Right lobe of liver (tissue), 6 donors: ENCODE results near the gene MCEMP1. TPM values are rescaled to one million over a fixed set of nuclear protein-coding genes. Genes with fewer than 3 reads are reported as not detected.
A peak's percentile ranks its signal among the peaks of the same experiment; 100 is the strongest.

Source experiments
- ATAC-seq, 4 donors: fragments of 200-7000 bp; cut with Tn5 transposase; one replicate each; pipeline ENCODE4 v1.9.1; 2020; ENCODE audit warnings: mild to moderate bottlenecking in 4 of 4, moderate library complexity in 4 of 4
- DNase-seq, 3 donors: peaks; one replicate each; pipeline ENCODE4 v3.0.0-alpha.2; 2020
- H3K27ac ChIP-seq, 3 donors: fragments of 200-600 bp; one replicate each; pipeline ENCODE4 v1.8.0; 2022
- H3K27me3 ChIP-seq, 2 donors: fragments of 200-600 bp; one replicate each; pipeline ENCODE4 v1.8.0; 2022
- H3K36me3 ChIP-seq, 4 donors: fragments of 200-600 bp; sonication (generic) in 1 of 4; one replicate each; pipeline versions ENCODE4 v1.5.1 to v1.8.0; 2017 to 2022; ENCODE audit warnings: control low read depth in 1 of 4
- H3K4me1 ChIP-seq, 4 donors: fragments of 200-600 bp; sonication (generic) in 1 of 4; one replicate each; pipeline versions ENCODE4 v1.5.1 to v1.8.0; 2017 to 2022; ENCODE audit warnings: control low read depth in 1 of 4
- H3K4me3 ChIP-seq, 3 donors: fragments of 200-600 bp; one replicate each; pipeline ENCODE4 v1.8.0; 2022
- H3K9me3 ChIP-seq, 4 donors: fragments of 200-600 bp; sonication (generic) in 1 of 4; one replicate each; pipeline versions ENCODE4 v1.5.1 to v1.8.0; 2017 to 2022; ENCODE audit warnings: control low read depth in 1 of 4
- POLR2A ChIP-seq: fragments of 450-650 bp; IDR thresholded peaks from one replicate; pipeline ENCODE4 v1.6.1; 2017; ENCODE audit warnings: antibody characterized with exemption, mild to moderate bottlenecking
- WGBS: methylation state at CpG from one replicate; pipeline ENCODE4 v1.1.6; 2018; ENCODE audit warnings: low coverage, low lambda C conversion rate; ENCODE audit not compliant: insufficient coverage; ENCODE audit errors: missing lambda C conversion rate; 5-methylcytosine and 5-hydroxymethylcytosine counted together
- intact Hi-C, 2 donors: fragments of 100-400 bp; cut with DNase I; formaldehyde crosslinking; loops; one replicate each; pipeline versions ENCODE4 v1.11.2 to v1.14.1; 2022
- total RNA-seq, 6 experiments: library from RNA; depleted of rRNA in 2 of 6; stranded (reverse); fragments of >200 nt in 2 of 6; fragmentation: NEBNext Ultra II Directional in 3 of 6; extraction: Animal tissue kit (Norgen Biotek cat#: 25700) in 3 of 6; gene quantifications; one replicate each; pipeline versions ENCODE4 v1.1.0 to v1.2.4, GENCODE V29; 2016 to 2023
- TF ChIP-seq, protein P1 (sequence below), 4 donors: fragments of 200-600 bp in 3 of 4; fragments of 450-650 bp in 1 of 4; IDR thresholded peaks; one replicate each; pipeline versions ENCODE4 v1.5.1 to v1.8.0; 2016 to 2022; ENCODE audit warnings: antibody characterized with exemption in 4 of 4, mild to moderate bottlenecking in 2 of 4
- donor health status: DM: no; HTN: yes; CAD: no.
- donor health status: DM: no; HTN: no; CAD: no.
- donor health status: DM: no; HTN: no; CAD: no.
- donor health status: DM: no; HTN: yes; CAD: no.
- donor health status: DM: no; HTN: yes; CAD: no.

The MCEMP1 gene
- total RNA-seq, 6 experiments from 2014 or later: 0.11 to 0.86 (median 0.34) TPM

DNA sequence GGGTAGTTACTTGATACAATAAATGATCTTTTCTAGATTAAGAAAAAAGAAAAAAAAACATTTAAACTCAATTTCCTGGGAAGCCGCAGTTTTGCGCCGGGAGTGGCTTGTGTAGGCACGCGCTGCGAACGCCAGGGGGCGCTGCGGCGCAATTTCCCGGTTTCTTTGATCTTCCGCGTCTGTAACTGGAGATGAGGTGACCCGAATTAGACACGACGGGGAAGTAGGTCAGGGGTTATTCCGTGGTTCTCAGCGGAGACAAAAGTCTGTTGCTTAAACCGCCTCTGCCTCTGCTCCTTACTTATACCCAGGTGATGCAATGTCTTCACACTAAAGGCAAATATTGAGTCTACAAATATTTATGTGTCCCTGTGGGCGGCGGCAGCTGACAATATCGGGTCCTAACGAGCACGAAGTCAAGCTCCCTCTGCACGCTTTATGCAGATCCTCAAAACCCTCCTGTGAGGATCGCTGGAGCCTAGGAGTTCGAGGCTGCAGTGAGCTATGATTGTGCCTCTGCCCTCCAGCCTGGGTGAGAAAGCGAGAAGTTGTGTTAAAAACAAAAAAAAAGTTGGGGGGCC, 24.7 kb upstream of the MCEMP1 start:
- TF ChIP-seq, protein P1, sequence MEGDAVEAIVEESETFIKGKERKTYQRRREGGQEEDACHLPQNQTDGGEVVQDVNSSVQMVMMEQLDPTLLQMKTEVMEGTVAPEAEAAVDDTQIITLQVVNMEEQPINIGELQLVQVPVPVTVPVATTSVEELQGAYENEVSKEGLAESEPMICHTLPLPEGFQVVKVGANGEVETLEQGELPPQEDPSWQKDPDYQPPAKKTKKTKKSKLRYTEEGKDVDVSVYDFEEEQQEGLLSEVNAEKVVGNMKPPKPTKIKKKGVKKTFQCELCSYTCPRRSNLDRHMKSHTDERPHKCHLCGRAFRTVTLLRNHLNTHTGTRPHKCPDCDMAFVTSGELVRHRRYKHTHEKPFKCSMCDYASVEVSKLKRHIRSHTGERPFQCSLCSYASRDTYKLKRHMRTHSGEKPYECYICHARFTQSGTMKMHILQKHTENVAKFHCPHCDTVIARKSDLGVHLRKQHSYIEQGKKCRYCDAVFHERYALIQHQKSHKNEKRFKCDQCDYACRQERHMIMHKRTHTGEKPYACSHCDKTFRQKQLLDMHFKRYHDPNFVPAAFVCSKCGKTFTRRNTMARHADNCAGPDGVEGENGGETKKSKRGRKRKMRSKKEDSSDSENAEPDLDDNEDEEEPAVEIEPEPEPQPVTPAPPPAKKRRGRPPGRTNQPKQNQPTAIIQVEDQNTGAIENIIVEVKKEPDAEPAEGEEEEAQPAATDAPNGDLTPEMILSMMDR (IDR thresholded peaks at IDR 0.05): peak; percentile 97 to 99 (median 98)
- TF ChIP-seq POLR2A: no peak
- intact Hi-C loops: no loop called here

DNA sequence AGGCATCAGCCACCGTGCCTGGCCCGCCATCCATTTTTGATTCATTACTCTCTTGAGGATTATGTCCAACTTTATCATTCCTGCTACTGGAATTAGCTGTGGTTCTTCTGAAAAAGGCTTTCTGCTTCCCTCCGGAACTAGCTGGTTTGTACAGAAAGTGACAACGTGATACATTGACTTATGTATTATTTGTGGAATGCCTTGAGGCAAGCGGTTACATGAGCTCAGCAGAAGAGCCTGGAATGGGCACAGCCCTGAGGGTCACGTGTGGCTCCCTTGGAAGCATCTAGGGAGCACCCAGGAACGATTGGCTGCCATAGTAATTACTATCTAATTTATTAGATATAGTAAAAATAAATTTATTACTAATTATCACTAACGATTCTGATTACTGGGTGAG, 22.5 kb upstream of the MCEMP1 start:
- intact Hi-C loops: no loop called here
- WGBS: 85% methylated on average over 8 of the region's 8 CpGs

More for the DNA sequence above, 24.7 kb upstream of the MCEMP1 start:
- H3K27ac ChIP-seq: peak overlapping the region in 1 of 3 donors; percentile 19
- no peaks in the 10 kb centered on the region for H3K9me3 ChIP-seq
- no peak overlapping the region for H3K4me3 ChIP-seq
- WGBS: under 1% methylated on average over 27 of the region's 28 CpGs
- peaks cover 0 to 9% (median 3%) of the 10 kb centered on the region in 4 donors for H3K4me1 ChIP-seq
- DNase-seq: peak; percentile 79 to 91 (median 90)
- no peaks in the 10 kb centered on the region for H3K27me3 ChIP-seq
- no peaks in the 10 kb centered on the region for H3K36me3 ChIP-seq
- peak; percentile 86 to 92 (median 90) for ATAC-seq

DNA sequence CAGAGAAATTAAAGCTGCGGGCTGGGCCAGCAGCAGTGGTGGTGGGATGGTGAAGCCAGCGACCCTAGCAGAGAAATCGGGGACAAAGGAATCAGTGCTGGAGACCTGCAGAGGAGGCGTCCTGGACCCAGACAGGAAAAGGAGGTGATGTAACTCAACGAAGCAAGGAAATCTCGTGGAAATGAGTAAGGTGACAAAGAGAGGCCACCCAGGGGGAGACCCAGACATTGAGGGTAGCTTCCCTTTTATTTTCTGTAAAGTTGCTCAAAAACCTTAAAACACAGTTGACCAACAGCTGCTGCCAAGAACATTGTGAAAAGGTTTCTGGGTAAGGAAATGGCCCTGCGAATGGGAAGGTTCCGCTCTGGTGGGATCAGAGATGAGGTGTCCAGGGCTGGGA, 21.3 kb upstream of the MCEMP1 start:
- TF ChIP-seq, protein P1 (IDR thresholded peaks at IDR 0.05): no peak
- no peak for TF ChIP-seq POLR2A
- ATAC-seq (no peak), DNase-seq (no peak)
- H3K9me3 ChIP-seq: no peaks in the 10 kb centered on the region
- 77% methylated on average over 6 of the region's 8 CpGs for WGBS
- intact Hi-C loops: no loop called here
- H3K4me1 ChIP-seq: peaks cover 0 to 9% (median 3%) of the 10 kb centered on the region in 4 donors
- H3K4me3 ChIP-seq: no peak overlapping the region
- no peaks in the 10 kb centered on the region for H3K27me3 ChIP-seq
- H3K36me3 ChIP-seq: no peaks in the 10 kb centered on the region
- no peak overlapping the region for H3K27ac ChIP-seq

More for the DNA sequence above, 22.5 kb upstream of the MCEMP1 start:
- DNase-seq (no peak), ATAC-seq (no peak)
- TF ChIP-seq, protein P1 (IDR thresholded peaks at IDR 0.05): no peak
- no peak for TF ChIP-seq POLR2A
- Histone ChIP-seq H3K36me3 (no peaks in the 10 kb centered on the region), H3K9me3 (no peaks in the 10 kb centered on the region), H3K27ac (no peak overlapping the region), H3K27me3 (no peaks in the 10 kb centered on the region), H3K4me1 (peaks cover 0 to 9% (median 3%) of the 10 kb centered on the region in 4 donors), H3K4me3 (no peak overlapping the region)

DNA sequence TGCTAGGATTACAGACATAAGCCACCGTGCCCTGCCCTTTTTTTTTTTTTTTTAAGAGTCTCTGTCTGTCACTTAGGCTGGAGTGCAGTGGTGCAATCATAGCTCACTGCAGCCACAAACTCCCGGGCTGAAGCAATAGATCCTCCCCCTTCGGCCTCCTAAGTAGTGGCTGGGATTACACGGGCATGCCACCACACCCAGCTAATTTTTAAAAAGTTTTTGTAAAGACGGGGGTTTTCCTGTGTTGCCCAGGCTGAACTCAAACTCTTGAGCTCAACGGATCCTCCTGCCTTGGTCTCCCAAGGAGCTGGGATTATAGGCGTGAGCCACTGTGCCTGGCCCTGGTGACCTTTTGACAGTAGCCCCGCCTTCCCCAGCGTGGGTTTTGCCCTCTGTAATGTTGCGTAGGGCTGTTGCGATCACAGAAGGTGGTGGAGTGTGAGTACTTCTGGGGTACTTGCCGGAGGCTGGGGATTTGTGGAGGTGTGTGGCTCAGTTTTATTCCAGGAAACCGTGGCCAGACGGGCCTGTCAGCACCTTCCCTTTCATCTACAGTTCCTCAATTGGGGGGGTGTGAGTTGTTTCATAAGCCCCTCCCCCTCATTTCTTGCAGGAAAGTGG, 19.6 kb upstream of the MCEMP1 start:
- TF ChIP-seq POLR2A: no peak
- TF ChIP-seq, protein P1 (IDR thresholded peaks at IDR 0.05): no peak

More for the DNA sequence above, 19.6 kb upstream of the MCEMP1 start:
- H3K4me1 ChIP-seq: peaks cover 0 to 5% (median 2%) of the 10 kb centered on the region in 4 donors
- DNase-seq: no peak
- peak; percentile 58 to 78 (median 68) for ATAC-seq
- intact Hi-C loops: no loop called here
- H3K27me3 ChIP-seq: no peaks in the 10 kb centered on the region
- 21% methylated on average over 5 of the region's 14 CpGs for WGBS
- no peak overlapping the region for H3K4me3 ChIP-seq
- H3K27ac ChIP-seq: no peak overlapping the region
- no peaks in the 10 kb centered on the region for H3K36me3 ChIP-seq
- no peaks in the 10 kb centered on the region for H3K9me3 ChIP-seq
